Measurements from ENCODE around the gene CLCNKA.
"Not testable (repeated sequence)": the region's sequence is repeated elsewhere in the genome, so short reads cannot be mapped to it uniquely, and the experiment has no call there.

The CLCNKA gene

GRCh38 chr1:16033103-16033632 lies 11.3 kb downstream of the CLCNKA start:
- not testable (repeated sequence) for H3K9me3 ChIP-seq (ENCODE audit: control insufficient read depth in 5 of 5, low read length in 5 of 5); H3K36me3 ChIP-seq (ENCODE audit: control insufficient read depth in 5 of 5, insufficient read depth in 5 of 5, low read length in 5 of 5)

GRCh38 chr1:16036461-16036860 lies 14.6 kb downstream of the CLCNKA start:
- not testable (repeated sequence) for H3K9me3 ChIP-seq (ENCODE audit: control insufficient read depth in 5 of 5, low read length in 5 of 5)

More at GRCh38 chr1:16033103-16033632, 11.3 kb downstream of the CLCNKA start:
- peaks cover 0 to 10% (median 2%) of the 10 kb centered on the region in 5 donors for H3K27me3 ChIP-seq (ENCODE audit: control insufficient read depth in 5 of 5, insufficient read depth in 4 of 5, low read length in 5 of 5)
- H3K4me3 ChIP-seq (ENCODE audit: low read depth in 1 of 5, low read length in 5 of 5); H3K9ac ChIP-seq (ENCODE audit: low read length in 5 of 5); H3K27ac ChIP-seq (ENCODE audit: low read depth, low read length): not testable (repeated sequence)
- H3K4me1 ChIP-seq (ENCODE audit: control insufficient read depth in 5 of 5, insufficient read depth in 5 of 5, low read length in 5 of 5) = peaks cover 0 to 12% (median 9%) of the 10 kb centered on the region in 5 donors

GRCh38 chr1:16038620-16038912 lies 16.7 kb downstream of the CLCNKA start:
- Histone ChIP-seq H3K9ac (ENCODE audit: low read length in 5 of 5) (no peak overlapping the region), H3K4me3 (ENCODE audit: low read depth in 1 of 5, low read length in 5 of 5) (no peak overlapping the region), H3K27me3 (ENCODE audit: control insufficient read depth in 5 of 5, insufficient read depth in 4 of 5, low read length in 5 of 5) (peaks cover 0 to 3% (median 0%) of the 10 kb centered on the region in 5 donors), H3K27ac (ENCODE audit: low read depth, low read length) (no peak overlapping the region), H3K9me3 (ENCODE audit: control insufficient read depth in 5 of 5, low read length in 5 of 5) (no peaks in the 10 kb centered on the region), H3K36me3 (ENCODE audit: control insufficient read depth in 5 of 5, insufficient read depth in 5 of 5, low read length in 5 of 5) (no peaks in the 10 kb centered on the region), H3K4me1 (ENCODE audit: control insufficient read depth in 5 of 5, insufficient read depth in 5 of 5, low read length in 5 of 5) (no peaks in the 10 kb centered on the region)

More at GRCh38 chr1:16036461-16036860, 14.6 kb downstream of the CLCNKA start:
- H3K36me3 ChIP-seq (ENCODE audit: control insufficient read depth in 5 of 5, insufficient read depth in 5 of 5, low read length in 5 of 5); H3K27me3 ChIP-seq (ENCODE audit: control insufficient read depth in 5 of 5, insufficient read depth in 4 of 5, low read length in 5 of 5); H3K27ac ChIP-seq (ENCODE audit: low read depth, low read length); H3K9ac ChIP-seq (ENCODE audit: low read length in 5 of 5); H3K4me1 ChIP-seq (ENCODE audit: control insufficient read depth in 5 of 5, insufficient read depth in 5 of 5, low read length in 5 of 5); H3K4me3 ChIP-seq (ENCODE audit: low read depth in 1 of 5, low read length in 5 of 5): not testable (repeated sequence)

GRCh38 chr1:16039871-16040270 lies 18.0 kb downstream of the CLCNKA start:
- not testable (repeated sequence) for H3K9ac ChIP-seq (ENCODE audit: low read length in 5 of 5)

GRCh38 chr1:16041200-16041599 lies 19.4 kb downstream of the CLCNKA start:
- H3K4me1 ChIP-seq (ENCODE audit: control insufficient read depth in 5 of 5, insufficient read depth in 5 of 5, low read length in 5 of 5) = no peaks in the 10 kb centered on the region
- H3K27ac ChIP-seq (ENCODE audit: low read depth, low read length) = no peak overlapping the region

More at GRCh38 chr1:16039871-16040270, 18.0 kb downstream of the CLCNKA start:
- not testable (repeated sequence) for H3K27ac ChIP-seq (ENCODE audit: low read depth, low read length); H3K27me3 ChIP-seq (ENCODE audit: control insufficient read depth in 5 of 5, insufficient read depth in 4 of 5, low read length in 5 of 5); H3K9me3 ChIP-seq (ENCODE audit: control insufficient read depth in 5 of 5, low read length in 5 of 5); H3K4me3 ChIP-seq (ENCODE audit: low read depth in 1 of 5, low read length in 5 of 5); H3K4me1 ChIP-seq (ENCODE audit: control insufficient read depth in 5 of 5, insufficient read depth in 5 of 5, low read length in 5 of 5); H3K36me3 ChIP-seq (ENCODE audit: control insufficient read depth in 5 of 5, insufficient read depth in 5 of 5, low read length in 5 of 5)

GRCh38 chr1:16042096-16042495 lies 20.3 kb downstream of the CLCNKA start:
- no peak overlapping the region for H3K9ac ChIP-seq (ENCODE audit: low read length in 5 of 5)
- H3K9me3 ChIP-seq (ENCODE audit: control insufficient read depth in 5 of 5, low read length in 5 of 5) = no peaks in the 10 kb centered on the region
- H3K4me3 ChIP-seq (ENCODE audit: low read depth in 1 of 5, low read length in 5 of 5) = no peak overlapping the region
- H3K4me1 ChIP-seq (ENCODE audit: control insufficient read depth in 5 of 5, insufficient read depth in 5 of 5, low read length in 5 of 5) = no peaks in the 10 kb centered on the region
- peaks cover 0 to 3% (median 0%) of the 10 kb centered on the region in 5 donors for H3K27me3 ChIP-seq (ENCODE audit: control insufficient read depth in 5 of 5, insufficient read depth in 4 of 5, low read length in 5 of 5)
- no peaks in the 10 kb centered on the region for H3K36me3 ChIP-seq (ENCODE audit: control insufficient read depth in 5 of 5, insufficient read depth in 5 of 5, low read length in 5 of 5)
- no peak overlapping the region for H3K27ac ChIP-seq (ENCODE audit: low read depth, low read length)

More at GRCh38 chr1:16041200-16041599, 19.4 kb downstream of the CLCNKA start:
- Histone ChIP-seq H3K9ac (ENCODE audit: low read length in 5 of 5) (no peak overlapping the region), H3K9me3 (ENCODE audit: control insufficient read depth in 5 of 5, low read length in 5 of 5) (no peaks in the 10 kb centered on the region), H3K4me3 (ENCODE audit: low read depth in 1 of 5, low read length in 5 of 5) (no peak overlapping the region), H3K27me3 (ENCODE audit: control insufficient read depth in 5 of 5, insufficient read depth in 4 of 5, low read length in 5 of 5) (peaks cover 0 to 3% (median 0%) of the 10 kb centered on the region in 5 donors), H3K36me3 (ENCODE audit: control insufficient read depth in 5 of 5, insufficient read depth in 5 of 5, low read length in 5 of 5) (no peaks in the 10 kb centered on the region)

- not testable (repeated sequence) for H3K4me3 ChIP-seq (ENCODE audit: low read depth in 1 of 5, low read length in 5 of 5); H3K27ac ChIP-seq (ENCODE audit: low read depth, low read length); H3K36me3 ChIP-seq (ENCODE audit: control insufficient read depth in 5 of 5, insufficient read depth in 5 of 5, low read length in 5 of 5); H3K27me3 ChIP-seq (ENCODE audit: control insufficient read depth in 5 of 5, insufficient read depth in 4 of 5, low read length in 5 of 5); H3K9ac ChIP-seq (ENCODE audit: low read length in 5 of 5); H3K4me1 ChIP-seq (ENCODE audit: control insufficient read depth in 5 of 5, insufficient read depth in 5 of 5, low read length in 5 of 5); H3K9me3 ChIP-seq (ENCODE audit: control insufficient read depth in 5 of 5, low read length in 5 of 5)
These were observed 20.8 kb downstream of the CLCNKA start for GRCh38 chr1:16042654-16043053.

- H3K27me3 ChIP-seq (ENCODE audit: control insufficient read depth in 5 of 5, insufficient read depth in 4 of 5, low read length in 5 of 5) = no peaks in the 10 kb centered on the region
- H3K27ac ChIP-seq (ENCODE audit: low read depth, low read length) = no peak within 1 kb of the TSS
- H3K9ac ChIP-seq (ENCODE audit: low read length in 5 of 5) = no peak within 1 kb of the TSS
- no peaks in the 10 kb centered on the region for H3K36me3 ChIP-seq (ENCODE audit: control insufficient read depth in 5 of 5, insufficient read depth in 5 of 5, low read length in 5 of 5)
- H3K9me3 ChIP-seq (ENCODE audit: control insufficient read depth in 5 of 5, low read length in 5 of 5) = no peaks in the 10 kb centered on the region
- no peak within 1 kb of the TSS for H3K4me3 ChIP-seq (ENCODE audit: low read depth in 1 of 5, low read length in 5 of 5)
- H3K4me1 ChIP-seq (ENCODE audit: control insufficient read depth in 5 of 5, insufficient read depth in 5 of 5, low read length in 5 of 5) = peaks cover 0 to 5% (median 2%) of the 10 kb centered on the region in 5 donors
These were observed 21.7 kb downstream of the CLCNKA start, which contains the start of gene CLCNKB for GRCh38 chr1:16043521-16043920. Gene CLCNKB (plus strand): TSS chr1:16043782. CDS start chr1:16044493, 711 bp downstream.

- H3K4me3 ChIP-seq (ENCODE audit: low read depth in 1 of 5, low read length in 5 of 5) = no peak overlapping the region
- no peaks in the 10 kb centered on the region for H3K9me3 ChIP-seq (ENCODE audit: control insufficient read depth in 5 of 5, low read length in 5 of 5)
- peaks cover 0 to 9% (median 6%) of the 10 kb centered on the region in 5 donors for H3K4me1 ChIP-seq (ENCODE audit: control insufficient read depth in 5 of 5, insufficient read depth in 5 of 5, low read length in 5 of 5)
- H3K9ac ChIP-seq (ENCODE audit: low read length in 5 of 5) = no peak overlapping the region
- no peak overlapping the region for H3K27ac ChIP-seq (ENCODE audit: low read depth, low read length)
- no peaks in the 10 kb centered on the region for H3K27me3 ChIP-seq (ENCODE audit: control insufficient read depth in 5 of 5, insufficient read depth in 4 of 5, low read length in 5 of 5)
- no peaks in the 10 kb centered on the region for H3K36me3 ChIP-seq (ENCODE audit: control insufficient read depth in 5 of 5, insufficient read depth in 5 of 5, low read length in 5 of 5)
These were observed 22.1 kb downstream of the CLCNKA start for GRCh38 chr1:16043950-16044349.

- Histone ChIP-seq H3K27ac (ENCODE audit: low read depth, low read length) (no peak overlapping the region), H3K9ac (ENCODE audit: low read length in 5 of 5) (no peak overlapping the region), H3K4me1 (ENCODE audit: control insufficient read depth in 5 of 5, insufficient read depth in 5 of 5, low read length in 5 of 5) (peaks cover 0 to 12% (median 7%) of the 10 kb centered on the region in 5 donors), H3K9me3 (ENCODE audit: control insufficient read depth in 5 of 5, low read length in 5 of 5) (no peaks in the 10 kb centered on the region), H3K36me3 (ENCODE audit: control insufficient read depth in 5 of 5, insufficient read depth in 5 of 5, low read length in 5 of 5) (no peaks in the 10 kb centered on the region), H3K4me3 (ENCODE audit: low read depth in 1 of 5, low read length in 5 of 5) (no peak overlapping the region), H3K27me3 (ENCODE audit: control insufficient read depth in 5 of 5, insufficient read depth in 4 of 5, low read length in 5 of 5) (no peaks in the 10 kb centered on the region)
These were observed 25.0 kb downstream of the CLCNKA start for GRCh38 chr1:16046842-16047241.
